GM23248 (cell line): ENCODE results near the gene CTNNBIP1. TPM values are rescaled to one million over a fixed set of nuclear protein-coding genes. Genes with fewer than 3 reads are reported as not detected.

Experiments used
- DNase-seq: peaks from one replicate; pipeline ENCODE4 v3.0.0-alpha.2; 2015
- H2AFZ ChIP-seq: fragments of 200-600 bp; sonication (generic); 2 replicates; pipeline ENCODE4 v1.6.1; 2016; ENCODE audit warnings: antibody characterized with exemption
- H3F3A ChIP-seq: fragments of 200-600 bp; sonication (generic); 2 replicates; pipeline ENCODE4 v1.6.1; 2016; ENCODE audit warnings: mild to moderate bottlenecking, antibody characterized with exemption, mixed run types; ENCODE audit not compliant: insufficient read depth
- H3K27ac ChIP-seq: fragments of 200-600 bp; sonication (generic); 2 replicates; pipeline ENCODE4 v1.5.1; 2016; ENCODE audit warnings: mild to moderate bottlenecking
- H3K27me3 ChIP-seq: fragments of 200-600 bp; sonication (generic); replicated peaks from 2 replicates; pipeline ENCODE4 v1.6.1; 2016; ENCODE audit warnings: mild to moderate bottlenecking; ENCODE audit not compliant: insufficient read depth
- H3K36me3 ChIP-seq: fragments of 200-600 bp; sonication (generic); 2 replicates; pipeline ENCODE4 v1.6.1; 2016; ENCODE audit warnings: low read depth, mild to moderate bottlenecking
- H3K4me1 ChIP-seq: fragments of 200-600 bp; sonication (generic); 2 replicates; pipeline ENCODE4 v1.6.1; 2016; ENCODE audit warnings: mild to moderate bottlenecking; ENCODE audit not compliant: insufficient read depth
- H3K4me2 ChIP-seq: fragments of 200-600 bp; sonication (generic); one replicate; pipeline ENCODE4 v1.6.1; 2016; ENCODE audit warnings: mild to moderate bottlenecking; ENCODE audit not compliant: unreplicated experiment
- H3K4me3 ChIP-seq: fragments of 200-600 bp; sonication (generic); 2 replicates; pipeline ENCODE4 v1.5.1; 2016; ENCODE audit warnings: mild to moderate bottlenecking
- H3K79me2 ChIP-seq: fragments of 200-600 bp; sonication (generic); 2 replicates; pipeline ENCODE4 v1.6.1; 2016; ENCODE audit warnings: mild to moderate bottlenecking; ENCODE audit not compliant: insufficient read depth
- H3K9ac ChIP-seq: fragments of 200-600 bp; sonication (generic); 2 replicates; pipeline ENCODE4 v1.6.1; 2016; ENCODE audit warnings: mild to moderate bottlenecking
- H3K9me2 ChIP-seq: fragments of 200-600 bp; sonication (generic); 2 replicates; pipeline ENCODE4 v1.6.1; 2016; ENCODE audit warnings: mixed run types, mild to moderate bottlenecking, moderate library complexity; ENCODE audit not compliant: insufficient read depth
- H3K9me3 ChIP-seq: fragments of 200-600 bp; sonication (generic); one replicate; pipeline ENCODE4 v1.6.1; 2017; ENCODE audit warnings: low read depth
- H4K20me1 ChIP-seq: fragments of 200-600 bp; sonication (generic); 2 replicates; pipeline ENCODE4 v1.6.0; 2016; ENCODE audit not compliant: insufficient read depth
- EZH2 ChIP-seq: fragments of 200-600 bp; sonication (generic); IDR thresholded peaks from 2 replicates; pipeline ENCODE4 v1.6.1; 2018; ENCODE audit warnings: antibody characterized with exemption, mild to moderate bottlenecking; ENCODE audit not compliant: insufficient read depth, poor library complexity, severe bottlenecking
- EZH2phosphoT487 ChIP-seq: fragments of 200-600 bp; sonication (generic); IDR thresholded peaks from 2 replicates; pipeline ENCODE4 v1.6.1; 2018; ENCODE audit warnings: antibody characterized with exemption, moderate library complexity, mild to moderate bottlenecking, low read depth; ENCODE audit not compliant: insufficient read depth
- WGBS, 2 experiments: methylation state at CpG; one replicate each; pipeline ENCODE4 v1.1.6; 2015 to 2017; ENCODE audit warnings: low lambda C conversion rate in 2 of 2, low coverage in 1 of 2; ENCODE audit errors: missing lambda C conversion rate in 2 of 2; 5-methylcytosine and 5-hydroxymethylcytosine counted together
- in situ Hi-C: fragments of 300-500 bp; cut with MboI; formaldehyde crosslinking; loops from 2 replicates; pipeline ENCODE4 v1.15.0; 2020
- polyA plus RNA-seq: library from polyadenylated mRNA; unstranded; fragments of >200 nt; fragmentation: Nextera tagmentation; extraction: Ambion mirVana; gene quantifications from 2 replicates; pipeline ENCODE4 v1.2.1, GENCODE V29; 2016
- total RNA-seq: library from RNA; depleted of rRNA; stranded (reverse); fragments of >200 nt; shearing (Covaris generic); gene quantifications from 2 replicates; pipeline ENCODE4 v1.2.3, GENCODE V29; 2014

Gene CTNNBIP1
- total and polyA plus RNA-seq, 2 experiments from 2014 or later, result 22.2 to 31.0 TPM

- Histone ChIP-seq H3F3A (peaks cover 9% of the 10 kb centered on the region; the same call in 1 of the 2 replicates), H3K9ac (no peak overlapping the region), H3K27me3 (no peaks in the 10 kb centered on the region), H3K36me3 (no peaks in the 10 kb centered on the region), H3K9me3 (no peaks in the 10 kb centered on the region), H3K4me3 (no peak overlapping the region), H4K20me1 (no peaks in the 10 kb centered on the region), H3K9me2 (no peaks in the 10 kb centered on the region), H3K4me2 (no peak overlapping the region), H3K4me1 (peaks cover 8% of the 10 kb centered on the region; the same call in 1 of the 2 replicates), H3K27ac (no peak overlapping the region), H3K79me2 (no peaks in the 10 kb centered on the region), H2AFZ (no peak overlapping the region)
- WGBS, 2 experiments, result 91 to 93% methylated on average over 11 to 12 of the region's 12 CpGs
- DNase-seq, result no peak
- TF ChIP-seq EZH2 (no peak), EZH2phosphoT487 (no peak)
- in situ Hi-C loops, result no loop called here
These were observed 2.3 kb upstream of the CTNNBIP1 start for GRCh38 chr1:9912264-9912936.

- in situ Hi-C loops, result no loop called here
- Histone ChIP-seq H2AFZ (peak overlapping the region; percentile 91), H3K4me1 (peaks cover 8% of the 10 kb centered on the region; the same call in 1 of the 2 replicates), H3K36me3 (no peaks in the 10 kb centered on the region), H3F3A (peaks cover 9% of the 10 kb centered on the region; the same call in 1 of the 2 replicates), H4K20me1 (no peaks in the 10 kb centered on the region), H3K4me3 (peak overlapping the region; percentile 73), H3K9ac (peak overlapping the region; percentile 83), H3K27ac (peak overlapping the region; percentile 80), H3K27me3 (no peaks in the 10 kb centered on the region), H3K79me2 (no peaks in the 10 kb centered on the region), H3K9me3 (no peaks in the 10 kb centered on the region), H3K4me2 (peak overlapping the region; percentile 90), H3K9me2 (no peaks in the 10 kb centered on the region)
- DNase-seq, result peak; percentile 100
- TF ChIP-seq EZH2 (no peak), EZH2phosphoT487 (no peak)
- WGBS, 2 experiments, result 1 to 2% methylated on average over 21 to 42 of the region's 45 CpGs
These were observed 532 bp upstream of the CTNNBIP1 start for GRCh38 chr1:9910423-9911178.

GRCh38 chr1:9909234-9910046, 629 bp downstream of the CTNNBIP1 start:
- Histone ChIP-seq H3K9ac (peak overlapping the region; percentile 83), H3K4me2 (peak overlapping the region; percentile 89), H3K36me3 (no peaks in the 10 kb centered on the region), H3K4me3 (peak overlapping the region; percentile 90), H3K4me1 (peaks cover 13% of the 10 kb centered on the region), H4K20me1 (no peaks in the 10 kb centered on the region), H2AFZ (peak overlapping the region; percentile 88), H3K9me3 (no peaks in the 10 kb centered on the region), H3K27me3 (no peaks in the 10 kb centered on the region), H3K79me2 (no peaks in the 10 kb centered on the region), H3K9me2 (no peaks in the 10 kb centered on the region), H3K27ac (no peak overlapping the region), H3F3A (peaks cover 9% of the 10 kb centered on the region; the same call in 1 of the 2 replicates)
- TF ChIP-seq EZH2, result no peak
- no peak for TF ChIP-seq EZH2phosphoT487
- in situ Hi-C loops, result no loop called here
- peak; percentile 31 for DNase-seq
- 4 to 6% methylated on average over 19 to 31 of the region's 47 CpGs for WGBS, 2 experiments

DNA sequence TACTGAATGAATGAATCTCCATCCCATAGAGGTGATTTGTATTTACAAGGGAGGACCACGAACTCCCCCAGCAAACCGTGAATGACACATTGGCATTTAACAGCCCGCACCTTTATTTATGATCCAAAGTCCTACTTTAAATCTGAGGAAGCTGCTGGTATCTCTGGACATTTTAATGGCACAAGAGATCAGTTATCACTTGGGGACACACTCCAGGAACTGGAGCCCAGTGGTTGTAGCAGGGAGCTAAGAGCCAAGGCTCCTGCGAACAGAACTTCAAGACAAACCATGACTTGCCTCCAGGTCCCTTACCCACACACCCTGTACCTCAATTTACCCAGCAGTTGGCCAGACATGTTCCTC, 1.2 kb downstream of the CTNNBIP1 start:
- Histone ChIP-seq H3K9ac (peak overlapping the region; percentile 83), H3K4me2 (peak overlapping the region; percentile 89), H3K27me3 (no peaks in the 10 kb centered on the region), H2AFZ (peak overlapping the region; percentile 88; the same call in 1 of the 2 replicates), H3K4me3 (peak overlapping the region; percentile 90), H3K4me1 (peaks cover 13% of the 10 kb centered on the region), H3K36me3 (no peaks in the 10 kb centered on the region), H4K20me1 (no peaks in the 10 kb centered on the region), H3K9me3 (no peaks in the 10 kb centered on the region), H3F3A (peaks cover 9% of the 10 kb centered on the region; the same call in 1 of the 2 replicates), H3K27ac (no peak overlapping the region), H3K79me2 (no peaks in the 10 kb centered on the region), H3K9me2 (no peaks in the 10 kb centered on the region)
- 84 to 89% methylated on average over 4 of the region's 4 CpGs for WGBS, 2 experiments
- DNase-seq, result no peak
- in situ Hi-C loops, result no loop called here
- no peak for TF ChIP-seq EZH2phosphoT487
- TF ChIP-seq EZH2, result no peak
